GM18511 (cell line): Measurements from ENCODE around the gene RPLP2.

ENCODE experiments used
- ATAC-seq: cut with Tn5 transposase; IDR thresholded peaks from one replicate; pipeline ENCODE4 v1.9.1; 2021; ENCODE audit warnings: mild to moderate bottlenecking, moderate library complexity; ENCODE audit not compliant: unreplicated experiment

RPLP2 gene

GRCh38 chr11:802693-803466, 6.9 kb upstream of the RPLP2 start:
- ATAC-seq = no peak

- ATAC-seq = no peak
These were observed 6.4 kb upstream of the RPLP2 start for GRCh38 chr11:803467-803742.

GRCh38 chr11:803770-804598, 5.8 kb upstream of the RPLP2 start:
- no peak for ATAC-seq

GRCh38 chr11:804599-804964, 5.2 kb upstream of the RPLP2 start:
- no peak for ATAC-seq

- ATAC-seq = no peak
These were observed 1.1 kb upstream of the RPLP2 start for GRCh38 chr11:808427-809286.

- ATAC-seq = peak; percentile 14
These were observed 337 bp downstream of the RPLP2 start for GRCh38 chr11:810040-810567.

- ATAC-seq = no peak
These were observed 1.9 kb downstream of the RPLP2 start for GRCh38 chr11:811446-812245.

- no peak for ATAC-seq
These were observed 2.6 kb downstream of the RPLP2 start for GRCh38 chr11:812390-812789.

GRCh38 chr11:813072-813455, 3.3 kb downstream of the RPLP2 start:
- ATAC-seq = no peak

GRCh38 chr11:813456-814096, 3.8 kb downstream of the RPLP2 start:
- no peak for ATAC-seq

- ATAC-seq = no peak
These were observed 6.1 kb downstream of the RPLP2 start for GRCh38 chr11:815675-816432.

GRCh38 chr11:816433-816779, 6.6 kb downstream of the RPLP2 start:
- ATAC-seq = no peak

- ATAC-seq = no peak
These were observed 8.8 kb downstream of the RPLP2 start, which contains the start of gene PNPLA2 for GRCh38 chr11:818396-819128. Gene PNPLA2 (plus strand): TSS chr11:818914. CDS start chr11:819719, 805 bp downstream.

- peak; percentile 71 for ATAC-seq
These were observed 9.6 kb downstream of the RPLP2 start for GRCh38 chr11:819129-819931.

GRCh38 chr11:819943-820649, 10.3 kb downstream of the RPLP2 start:
- ATAC-seq = peak; percentile 77

GRCh38 chr11:820655-821511, 11.1 kb downstream of the RPLP2 start:
- ATAC-seq = no peak
